Prostate gland (tissue), 2 donors: ENCODE results near the gene RBM8A.

Source experiments
- POLR2AphosphoS5 ChIP-seq: sonication (generic); formaldehyde crosslinking; IDR thresholded peaks from one replicate; pipeline ENCODE4 v1.6.1; 2017; ENCODE audit warnings: antibody characterized with exemption
- TF ChIP-seq, protein P1 (sequence below), 4 experiments: fragments of 200-600 bp in 2 of 4; fragments of 450-650 bp in 2 of 4; sonication (generic) in 2 of 4; IDR thresholded peaks; 1 replicate in 3 of 4; 2 replicates in 1 of 4; pipeline ENCODE4 v1.5.1; 2016 to 2019; ENCODE audit warnings: antibody characterized with exemption in 4 of 4, mild to moderate bottlenecking in 2 of 4, moderate library complexity in 2 of 4

- TF ChIP-seq, protein P1, sequence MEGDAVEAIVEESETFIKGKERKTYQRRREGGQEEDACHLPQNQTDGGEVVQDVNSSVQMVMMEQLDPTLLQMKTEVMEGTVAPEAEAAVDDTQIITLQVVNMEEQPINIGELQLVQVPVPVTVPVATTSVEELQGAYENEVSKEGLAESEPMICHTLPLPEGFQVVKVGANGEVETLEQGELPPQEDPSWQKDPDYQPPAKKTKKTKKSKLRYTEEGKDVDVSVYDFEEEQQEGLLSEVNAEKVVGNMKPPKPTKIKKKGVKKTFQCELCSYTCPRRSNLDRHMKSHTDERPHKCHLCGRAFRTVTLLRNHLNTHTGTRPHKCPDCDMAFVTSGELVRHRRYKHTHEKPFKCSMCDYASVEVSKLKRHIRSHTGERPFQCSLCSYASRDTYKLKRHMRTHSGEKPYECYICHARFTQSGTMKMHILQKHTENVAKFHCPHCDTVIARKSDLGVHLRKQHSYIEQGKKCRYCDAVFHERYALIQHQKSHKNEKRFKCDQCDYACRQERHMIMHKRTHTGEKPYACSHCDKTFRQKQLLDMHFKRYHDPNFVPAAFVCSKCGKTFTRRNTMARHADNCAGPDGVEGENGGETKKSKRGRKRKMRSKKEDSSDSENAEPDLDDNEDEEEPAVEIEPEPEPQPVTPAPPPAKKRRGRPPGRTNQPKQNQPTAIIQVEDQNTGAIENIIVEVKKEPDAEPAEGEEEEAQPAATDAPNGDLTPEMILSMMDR (IDR thresholded peaks at IDR 0.05) = no peak
- TF ChIP-seq POLR2AphosphoS5 = no peak
Measured at GRCh38 chr1:145977016-145977415, 49.7 kb upstream of the RBM8A start.
